Heart right ventricle (tissue), 16 donors: ENCODE measurements around the gene SDHAF2. TPM values are rescaled to one million over a fixed set of nuclear protein-coding genes. Genes with fewer than 3 reads are reported as not detected.

Source experiments
- ATAC-seq, 8 donors: fragments of 200-7000 bp; cut with Tn5 transposase; one replicate each; pipeline ENCODE4 v1.9.1; 2020; ENCODE audit warnings: mild to moderate bottlenecking in 8 of 8, moderate library complexity in 8 of 8, moderate number of reproducible peaks in 1 of 8
- DNase-seq, 2 donors: peaks; one replicate each; pipeline ENCODE4 v3.0.0-alpha.2; 2020
- H3K27ac ChIP-seq, 10 donors: fragments of 200-600 bp; sonication (generic) in 2 of 10; one replicate each; pipeline versions ENCODE4 v1.5.0 to v1.8.0; 2020 to 2022; ENCODE audit warnings: mild to moderate bottlenecking in 3 of 10
- H3K27me3 ChIP-seq, 7 donors: fragments of 200-600 bp; one replicate each; pipeline ENCODE4 v1.8.0; 2021 to 2022; ENCODE audit warnings: mild to moderate bottlenecking in 2 of 7
- H3K36me3 ChIP-seq, 9 donors: fragments of 200-600 bp; sonication (generic) in 1 of 9; one replicate each; pipeline versions ENCODE4 v1.5.0 to v1.8.0; 2020 to 2022; ENCODE audit warnings: mild to moderate bottlenecking in 2 of 9
- H3K4me1 ChIP-seq, 9 donors: fragments of 200-600 bp; sonication (generic) in 1 of 9; one replicate each; pipeline versions ENCODE4 v1.5.0 to v1.8.0; 2020 to 2022; ENCODE audit warnings: mild to moderate bottlenecking in 4 of 9
- H3K4me3 ChIP-seq, 10 donors: fragments of 200-600 bp; sonication (generic) in 2 of 10; one replicate each; pipeline versions ENCODE4 v1.5.0 to v1.8.0; 2020 to 2022; ENCODE audit warnings: mild to moderate bottlenecking in 7 of 10, moderate library complexity in 2 of 10
- H3K9me3 ChIP-seq, 11 donors: fragments of 200-600 bp in 10 of 11; sonication (generic) in 2 of 11; one replicate each; pipeline versions ENCODE4 v1.5.0 to v1.8.0; 2013 to 2022; ENCODE audit warnings: mild to moderate bottlenecking in 2 of 11, control low read depth in 1 of 11, moderate library complexity in 1 of 11
- WGBS, 2 donors: extraction: QIAGEN DNeasy Blood & Tissue Kit; methylation state at CpG; one replicate each; pipeline ENCODE4 v1.1.7; 2013; ENCODE audit warnings: inconsistent platforms in 1 of 2; 5-methylcytosine and 5-hydroxymethylcytosine counted together
- intact Hi-C, 10 donors: fragments of 100-400 bp; cut with DNase I; formaldehyde crosslinking; loops; one replicate each; pipeline versions ENCODE4 v1.11.1 to v1.14.2; 2022
- polyA plus RNA-seq, 2 donors: library from polyadenylated mRNA; stranded (reverse); fragments of 200-250 nt; gene quantifications; one replicate each; pipeline ENCODE4 v1.2.3, GENCODE V29; 2013
- total RNA-seq, 10 donors: library from RNA; stranded (reverse); fragmentation: NEBNext Ultra II Directional in 3 of 10; extraction: Animal tissue kit (Norgen Biotek cat#: 25700) in 3 of 10; gene quantifications; one replicate each; pipeline versions ENCODE4 v1.2.1 to v1.2.4, GENCODE V29; 2021 to 2023
- TF ChIP-seq, protein P1 (sequence below), 9 donors: fragments of 200-600 bp; sonication (generic) in 2 of 9; IDR thresholded peaks; one replicate each; pipeline versions ENCODE4 v1.5.0 to v1.8.0; 2021 to 2022; ENCODE audit warnings: antibody characterized with exemption in 9 of 9, mild to moderate bottlenecking in 5 of 9, moderate library complexity in 1 of 9
- donor health status: Arrhythmogenic right ventricular cardiomyopathy.
- donor health status: ischemic (EF 13 %, LVEDD 7.1; RV severe dilation, severe dysfunction).
- donor health status: healthy with polysubstance abuse.
- donor health status: DM: no; HTN: yes; CAD: no.
- donor health status: DM: no; HTN: no; CAD: no.
- donor health status: ischemic (EF 25% LVEDD 6.9; RV normal size, moderate dysfunction).
- donor health status: ischemic (EF 25% LVEDD 5.7; RV mildly dilated, moderate dysfunction).
- donor health status: healthy.
- donor health status: DM: yes; HTN: yes; CAD: no.
- donor health status: Ischemic cardiomyopathy.
- donor health status: ischemic (EF 35%, LVEDD 5.7; RV mildly dilated, moderate dysfunction).
- donor health status: nonischemic (EF 11% LVEDD 7.7; RV severe dilation, severe dysfunction).
- donor health status: DM: yes; HTN: yes; CAD: no.
- donor health status: PGD.
- donor health status: ischemic (EF 29% LVEDD 5.4; RV normal size, mild dysfunction).
- donor health status: nonischemic (EF 23%, LVEDD 6.1; RV moderate dilation, normal function).

The SDHAF2 gene
- total and polyA plus RNA-seq, 12 donors = 24.4 to 56.1 (median 33.9) TPM

DNA sequence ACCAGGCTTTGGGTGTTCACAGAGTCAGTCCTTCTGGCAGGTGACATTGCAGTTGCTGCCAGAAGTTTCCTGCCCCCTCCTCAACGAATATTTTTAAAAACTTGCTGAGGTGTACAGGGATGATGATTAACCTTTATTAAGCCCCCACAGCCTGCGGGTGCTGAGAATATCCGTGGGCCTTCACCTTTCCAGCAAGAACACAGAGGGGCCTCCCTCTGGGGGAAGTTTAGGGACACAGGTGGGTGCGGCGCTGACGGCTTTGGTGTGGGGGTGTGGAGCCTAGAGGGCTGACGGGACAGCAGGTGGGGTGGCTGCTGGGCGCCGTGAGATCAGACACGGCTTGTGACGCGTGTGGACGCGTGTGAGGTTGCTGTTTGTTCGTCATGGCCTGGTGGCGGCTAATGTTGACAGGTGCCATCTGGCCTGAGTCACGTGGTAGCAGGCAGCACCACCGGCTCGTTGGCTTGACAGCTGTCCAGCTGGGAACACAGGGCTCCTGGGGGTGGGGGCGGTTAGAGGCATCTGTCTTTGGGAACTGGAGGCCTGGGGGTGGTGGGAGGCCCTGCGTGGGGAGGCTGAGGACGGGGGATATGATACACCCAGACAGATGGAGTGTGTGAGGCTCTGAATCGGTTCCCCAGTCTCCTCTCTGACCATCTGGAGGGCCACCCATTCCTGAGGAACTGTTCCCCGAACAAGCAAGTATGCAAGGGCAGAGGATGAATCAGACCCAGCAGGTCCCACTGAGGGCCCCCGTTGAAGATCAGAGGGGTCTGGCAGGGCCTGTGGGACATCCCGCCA is 66.1 kb downstream of the SDHAF2 start:
- 57 to 66% methylated on average over 26 of the region's 26 CpGs for WGBS, 2 donors
- Histone ChIP-seq H3K36me3 (no peaks in the 10 kb centered on the region), H3K4me1 (peaks cover 0 to 27% (median 13%) of the 10 kb centered on the region in 9 donors), H3K9me3 (no peaks in the 10 kb centered on the region), H3K27me3 (no peaks in the 10 kb centered on the region), H3K27ac (peak overlapping the region in 4 of 10 donors; percentile 26 to 75 (median 67)), H3K4me3 (no peak overlapping the region)
- DNase-seq (no peak), ATAC-seq (peak in 4 of 8 donors; percentile 17 to 57 (median 32))
- TF ChIP-seq, protein P1, sequence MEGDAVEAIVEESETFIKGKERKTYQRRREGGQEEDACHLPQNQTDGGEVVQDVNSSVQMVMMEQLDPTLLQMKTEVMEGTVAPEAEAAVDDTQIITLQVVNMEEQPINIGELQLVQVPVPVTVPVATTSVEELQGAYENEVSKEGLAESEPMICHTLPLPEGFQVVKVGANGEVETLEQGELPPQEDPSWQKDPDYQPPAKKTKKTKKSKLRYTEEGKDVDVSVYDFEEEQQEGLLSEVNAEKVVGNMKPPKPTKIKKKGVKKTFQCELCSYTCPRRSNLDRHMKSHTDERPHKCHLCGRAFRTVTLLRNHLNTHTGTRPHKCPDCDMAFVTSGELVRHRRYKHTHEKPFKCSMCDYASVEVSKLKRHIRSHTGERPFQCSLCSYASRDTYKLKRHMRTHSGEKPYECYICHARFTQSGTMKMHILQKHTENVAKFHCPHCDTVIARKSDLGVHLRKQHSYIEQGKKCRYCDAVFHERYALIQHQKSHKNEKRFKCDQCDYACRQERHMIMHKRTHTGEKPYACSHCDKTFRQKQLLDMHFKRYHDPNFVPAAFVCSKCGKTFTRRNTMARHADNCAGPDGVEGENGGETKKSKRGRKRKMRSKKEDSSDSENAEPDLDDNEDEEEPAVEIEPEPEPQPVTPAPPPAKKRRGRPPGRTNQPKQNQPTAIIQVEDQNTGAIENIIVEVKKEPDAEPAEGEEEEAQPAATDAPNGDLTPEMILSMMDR (IDR thresholded peaks at IDR 0.05) = no peak
- intact Hi-C loops = no loop called here

Other genes starting within 250 kb of the SDHAF2 start
- gene PGA3, start 226.6 kb upstream of the SDHAF2 start, total RNA-seq = under 1 TPM in 4 of 10 donors, not detected in 6; 0.18 to 0.92 (median 0.45) TPM
- gene PGA3, start 226.6 kb upstream of the SDHAF2 start, polyA plus RNA-seq = 1 to 10 TPM; 1.0 to 3.4 TPM
- 1 to 10 TPM in 2 of 10 donors, under 1 TPM in 1, not detected in 7; 0.76 to 2.6 (median 2.6) TPM for gene PGA4, start 207.8 kb upstream of the SDHAF2 start, total RNA-seq
- 1 to 10 TPM in 1 of 2 donors, not detected in 1; 1.7 TPM for gene PGA4, start 207.8 kb upstream of the SDHAF2 start, polyA plus RNA-seq
- gene PGA5, start 188.9 kb upstream of the SDHAF2 start, total RNA-seq = under 1 TPM in 4 of 10 donors, not detected in 6; 0.30 to 0.93 (median 0.60) TPM
- gene PGA5, start 188.9 kb upstream of the SDHAF2 start, polyA plus RNA-seq = under 1 TPM; 0.14 to 0.66 TPM
- 1 to 10 TPM in 4 of 10 donors, under 1 TPM in 6; 0.47 to 2.2 (median 0.89) TPM for gene VWCE, start 134.8 kb upstream of the SDHAF2 start, total RNA-seq
- 1 to 10 TPM in 1 of 2 donors, under 1 TPM in 1; 0.42 to 1.2 TPM for gene VWCE, start 134.8 kb upstream of the SDHAF2 start, polyA plus RNA-seq
- 100 to 1,000 TPM; 101 to 147 (median 129) TPM for gene DDB1, start 97.0 kb upstream of the SDHAF2 start, total RNA-seq
- gene DDB1, start 97.0 kb upstream of the SDHAF2 start, polyA plus RNA-seq = 100 to 1,000 TPM in 1 of 2 donors, 10 to 100 TPM in 1; 59.0 to 147 TPM
- 10 to 100 TPM; 13.9 to 26.1 (median 20.9) TPM for gene TKFC, start 96.9 kb upstream of the SDHAF2 start, total RNA-seq
- 10 to 100 TPM; 11.8 to 12.1 TPM for gene TKFC, start 96.9 kb upstream of the SDHAF2 start, polyA plus RNA-seq
- gene CYB561A3, start 68.2 kb upstream of the SDHAF2 start, total RNA-seq = 10 to 100 TPM in 5 of 10 donors, 1 to 10 TPM in 5; 6.0 to 18.6 (median 9.7) TPM
- 10 to 100 TPM; 10.5 to 11.8 TPM for gene CYB561A3, start 68.2 kb upstream of the SDHAF2 start, polyA plus RNA-seq
- gene TMEM138, start 67.8 kb upstream of the SDHAF2 start, total RNA-seq = 10 to 100 TPM; 14.4 to 25.9 (median 17.6) TPM
- gene TMEM138, start 67.8 kb upstream of the SDHAF2 start, polyA plus RNA-seq = 10 to 100 TPM; 28.0 to 35.3 TPM
- gene TMEM216, start 37.5 kb upstream of the SDHAF2 start, total RNA-seq = 1 to 10 TPM; 2.9 to 6.8 (median 4.1) TPM
- gene TMEM216, start 37.5 kb upstream of the SDHAF2 start, polyA plus RNA-seq = 1 to 10 TPM; 6.3 to 8.3 TPM
- gene CPSF7, start 149 bp upstream of the SDHAF2 start, total RNA-seq = 10 to 100 TPM; 37.7 to 51.8 (median 43.3) TPM
- 10 to 100 TPM; 22.3 to 43.8 TPM for gene CPSF7, start 149 bp upstream of the SDHAF2 start, polyA plus RNA-seq
- gene LRRC10B, start 78.6 kb downstream of the SDHAF2 start, total RNA-seq = 1 to 10 TPM in 3 of 10 donors, under 1 TPM in 6, not detected in 1; 0.33 to 2.6 (median 0.70) TPM
- 1 to 10 TPM in 1 of 2 donors, under 1 TPM in 1; 0.59 to 2.6 TPM for gene LRRC10B, start 78.6 kb downstream of the SDHAF2 start, polyA plus RNA-seq
- gene SYT7, start 151.0 kb downstream of the SDHAF2 start, total RNA-seq = 10 to 100 TPM; 11.5 to 26.1 (median 18.7) TPM
- gene SYT7, start 151.0 kb downstream of the SDHAF2 start, polyA plus RNA-seq = 10 to 100 TPM; 17.1 to 19.4 TPM